SU-DHL-6 (cell line): Measurements from ENCODE around the gene HDAC7.

Experiments
- EZH2phosphoT487 ChIP-seq: fragments of 200-600 bp; sonication (generic), shearing (Covaris generic); conservative IDR thresholded peaks from 2 replicates; pipeline ENCODE4 v1.6.1; 2018; ENCODE audit warnings: mild to moderate bottlenecking, antibody characterized with exemption, low read length, moderate library complexity, mixed read lengths
- TF ChIP-seq, protein P1 (sequence below): fragments of 200-600 bp; sonication (generic); IDR thresholded peaks from one replicate; pipeline ENCODE4 v1.5.1; 2017; ENCODE audit warnings: antibody characterized with exemption, mild to moderate bottlenecking, low read length, moderate library complexity; ENCODE audit not compliant: insufficient read depth, poor library complexity, severe bottlenecking

- TF ChIP-seq, protein P1, sequence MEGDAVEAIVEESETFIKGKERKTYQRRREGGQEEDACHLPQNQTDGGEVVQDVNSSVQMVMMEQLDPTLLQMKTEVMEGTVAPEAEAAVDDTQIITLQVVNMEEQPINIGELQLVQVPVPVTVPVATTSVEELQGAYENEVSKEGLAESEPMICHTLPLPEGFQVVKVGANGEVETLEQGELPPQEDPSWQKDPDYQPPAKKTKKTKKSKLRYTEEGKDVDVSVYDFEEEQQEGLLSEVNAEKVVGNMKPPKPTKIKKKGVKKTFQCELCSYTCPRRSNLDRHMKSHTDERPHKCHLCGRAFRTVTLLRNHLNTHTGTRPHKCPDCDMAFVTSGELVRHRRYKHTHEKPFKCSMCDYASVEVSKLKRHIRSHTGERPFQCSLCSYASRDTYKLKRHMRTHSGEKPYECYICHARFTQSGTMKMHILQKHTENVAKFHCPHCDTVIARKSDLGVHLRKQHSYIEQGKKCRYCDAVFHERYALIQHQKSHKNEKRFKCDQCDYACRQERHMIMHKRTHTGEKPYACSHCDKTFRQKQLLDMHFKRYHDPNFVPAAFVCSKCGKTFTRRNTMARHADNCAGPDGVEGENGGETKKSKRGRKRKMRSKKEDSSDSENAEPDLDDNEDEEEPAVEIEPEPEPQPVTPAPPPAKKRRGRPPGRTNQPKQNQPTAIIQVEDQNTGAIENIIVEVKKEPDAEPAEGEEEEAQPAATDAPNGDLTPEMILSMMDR = no peak
- TF ChIP-seq EZH2phosphoT487 = no peak
These were observed 49.5 kb downstream of the HDAC7 start for GRCh38 chr12:47770086-47770726.
